Activated T-cell treated with anti-CD3 and anti-CD28 coated beads, Interleukin-2, amount 50 U/mL, for 4 hours (primary cell): Measurements from ENCODE around the gene ELP1. TPM values are rescaled to one million over a fixed set of nuclear protein-coding genes. Genes with fewer than 3 reads are reported as not detected.
"Not testable (repeated sequence)": the region's sequence is repeated elsewhere in the genome, so short reads cannot be mapped to it uniquely, and the experiment has no call there.

ENCODE experiments used
- ATAC-seq, 2 donors: fragments of 200-7000 bp; cut with Tn5 transposase; one replicate each; pipeline ENCODE4 v1.10.0; 2021
- DNase-seq: peaks from one replicate; pipeline ENCODE4 v3.0.0-alpha.2; 2020
- H3K27me3 Mint-ChIP-seq: one replicate; pipeline ENCODE4 v1.8.0; 2021; ENCODE audit warnings: low read depth, mixed read lengths
- H3K36me3 Mint-ChIP-seq: one replicate; pipeline ENCODE4 v1.8.0; 2022; ENCODE audit warnings: mixed read lengths; ENCODE audit not compliant: insufficient read depth
- H3K4me1 Mint-ChIP-seq: one replicate; pipeline ENCODE4 v1.8.0; 2021; ENCODE audit warnings: low read depth, mixed read lengths
- H3K4me3 Mint-ChIP-seq: one replicate; pipeline ENCODE4 v1.8.0; 2021; ENCODE audit warnings: mild to moderate bottlenecking, moderate library complexity, mixed read lengths
- H3K9me3 Mint-ChIP-seq: one replicate; pipeline ENCODE4 v1.8.0; 2021; ENCODE audit warnings: mixed read lengths
- total RNA-seq, 3 donors: library from RNA; stranded (reverse); gene quantifications; one replicate each; pipeline ENCODE4 v1.2.1, GENCODE V29; 2021

The ELP1 gene
- total RNA-seq, 3 donors from 2014 or later, result 30.1 to 33.2 (median 32.8) TPM

DNA sequence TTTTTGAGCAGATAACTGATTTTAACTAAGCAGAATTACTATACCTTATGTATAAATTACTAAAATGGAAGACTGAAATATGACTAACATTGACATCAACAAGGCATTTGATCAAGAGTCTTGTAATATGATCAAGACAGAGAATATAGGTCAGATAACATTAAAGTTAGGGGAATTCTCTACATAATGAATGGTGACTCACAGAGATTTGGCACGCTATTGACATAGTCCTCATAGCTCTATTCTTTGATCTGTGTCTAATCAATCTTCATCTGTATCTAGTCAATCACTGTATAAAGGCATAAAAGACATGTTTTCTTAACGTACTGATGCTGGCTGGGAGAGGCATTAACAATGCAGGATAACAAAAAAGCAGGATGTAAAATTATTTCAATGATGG is 17.7 kb upstream of the ELP1 start:
- ATAC-seq (no peak), DNase-seq (no peak)
- Mint-ChIP-seq H3K4me1 (peaks cover 2% of the 10 kb centered on the region), H3K36me3 (no peaks in the 10 kb centered on the region), H3K4me3 (no peak overlapping the region), H3K27me3 (no peaks in the 10 kb centered on the region), H3K9me3 (no peaks in the 10 kb centered on the region)

DNA sequence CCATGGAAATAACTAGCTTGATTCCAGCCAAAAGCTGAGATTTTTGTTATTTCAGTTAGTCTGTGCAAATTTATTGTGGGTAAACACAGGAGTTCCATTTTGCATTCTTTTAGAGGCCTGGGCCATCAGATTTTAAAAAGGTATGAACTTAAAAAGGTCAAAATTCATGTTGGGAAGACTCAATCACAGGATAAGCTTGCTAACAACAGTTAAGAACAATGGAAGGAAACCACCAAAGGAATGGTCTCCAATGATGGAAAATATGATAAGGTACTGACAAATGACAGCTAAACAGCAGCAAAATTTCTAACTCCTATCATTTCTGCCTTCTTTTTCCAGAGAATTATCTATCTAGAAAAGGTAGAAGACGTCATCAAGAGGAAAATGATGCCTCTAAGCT is 16.2 kb upstream of the ELP1 start:
- H3K4me1 Mint-ChIP-seq, result peaks cover 2% of the 10 kb centered on the region
- DNase-seq (no peak), ATAC-seq (no peak)
- H3K4me3 Mint-ChIP-seq, result no peak overlapping the region
- H3K27me3 Mint-ChIP-seq, result no peaks in the 10 kb centered on the region
- H3K36me3 Mint-ChIP-seq, result no peaks in the 10 kb centered on the region
- H3K9me3 Mint-ChIP-seq, result no peaks in the 10 kb centered on the region

DNA sequence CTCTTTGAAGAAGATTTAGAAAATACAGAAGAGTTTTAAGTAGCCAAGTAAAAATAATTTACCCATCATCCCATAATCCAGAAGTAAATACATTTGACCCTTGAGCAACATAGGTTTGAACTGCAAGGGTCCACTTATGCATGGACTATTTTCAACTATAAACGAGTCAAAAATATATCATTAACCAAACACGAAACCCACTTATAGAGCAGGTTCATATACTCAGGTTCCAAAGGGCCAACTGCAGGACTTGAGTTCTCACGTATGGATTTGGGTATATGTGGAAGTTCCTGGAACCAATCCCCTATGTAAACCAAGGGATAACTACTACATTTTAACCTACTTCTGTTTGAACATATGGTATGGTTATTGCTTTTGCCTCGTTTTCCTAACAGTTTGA is 6.1 kb upstream of the ELP1 start:
- peaks cover 5% of the 10 kb centered on the region for H3K4me1 Mint-ChIP-seq
- no peaks in the 10 kb centered on the region for H3K27me3 Mint-ChIP-seq
- DNase-seq (no peak), ATAC-seq (no peak)
- H3K9me3 Mint-ChIP-seq, result no peaks in the 10 kb centered on the region
- H3K36me3 Mint-ChIP-seq, result peaks cover 4% of the 10 kb centered on the region
- no peak overlapping the region for H3K4me3 Mint-ChIP-seq

DNA sequence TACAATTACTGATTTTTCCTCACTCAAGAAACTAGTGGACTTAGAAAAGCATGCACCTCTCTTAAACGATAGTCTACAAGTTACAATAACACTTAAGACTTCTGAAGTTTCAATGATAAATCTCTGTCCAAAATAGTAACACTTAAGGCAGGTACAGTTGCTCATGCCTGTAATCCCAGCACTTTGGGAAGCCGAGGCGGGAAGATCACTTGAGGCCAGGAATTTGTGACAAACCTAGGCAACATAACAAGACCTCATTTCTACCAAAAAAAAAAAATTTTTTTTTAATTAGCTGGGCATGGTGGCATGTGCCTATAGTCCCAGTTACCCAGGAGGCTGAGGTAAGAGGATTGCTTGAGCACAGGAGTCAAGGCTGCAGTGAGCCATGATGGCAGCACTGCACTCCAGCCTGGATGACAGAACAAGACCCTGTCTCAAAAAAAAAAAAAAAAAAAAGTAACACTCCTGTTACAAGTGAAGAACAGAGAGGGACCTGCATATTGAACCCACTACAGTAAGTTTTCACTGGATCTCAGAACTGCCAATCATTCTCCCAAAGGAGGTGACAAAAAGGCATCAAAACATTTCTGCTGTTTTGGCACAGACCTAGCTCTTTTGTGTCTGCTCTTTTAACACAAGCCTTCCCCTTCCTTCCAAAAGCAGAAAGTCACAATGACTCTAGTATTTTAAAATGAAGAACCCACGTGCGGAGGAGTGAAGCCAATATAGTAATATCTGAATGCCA is 3.8 kb upstream of the ELP1 start:
- Mint-ChIP-seq H3K4me3 (no peak overlapping the region), H3K36me3 (peaks cover 5% of the 10 kb centered on the region), H3K27me3 (no peaks in the 10 kb centered on the region), H3K4me1 (peaks cover 19% of the 10 kb centered on the region), H3K9me3 (no peaks in the 10 kb centered on the region)
- DNase-seq (no peak), ATAC-seq (no peak)

DNA sequence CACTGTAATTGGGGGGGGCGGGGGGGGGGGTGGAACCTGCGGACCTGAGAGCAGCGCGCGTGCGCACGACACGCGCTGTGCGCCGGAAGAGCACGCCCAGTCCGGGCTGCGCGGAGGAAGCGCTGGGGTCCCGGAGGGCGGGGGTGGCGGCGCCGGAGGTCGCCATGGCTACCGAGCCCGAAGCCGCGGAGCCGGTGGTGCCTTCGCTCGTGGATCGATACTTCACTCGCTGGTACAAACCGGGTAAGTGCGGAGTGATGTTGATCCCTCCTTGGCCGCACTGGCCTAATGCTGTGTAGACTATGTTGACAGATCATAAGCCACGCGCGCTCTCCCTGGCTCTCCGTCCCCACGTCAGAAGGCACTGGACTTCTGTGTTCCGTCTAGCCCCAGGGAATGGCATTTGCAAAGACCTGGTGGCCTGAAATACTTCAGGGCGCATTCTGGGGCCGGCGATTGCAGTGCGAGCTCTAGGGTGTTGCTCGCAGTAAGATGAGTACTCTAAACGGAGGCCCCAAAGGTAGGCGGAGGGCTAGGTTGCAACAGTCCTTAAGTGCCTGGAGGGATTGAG is 484 bp upstream of the ELP1 start, which contains the start of gene ABITRAM:
ABITRAM (plus strand) TSS at position 78 of the 571 bp plus-strand sequence; CDS start at position 165, 87 bp downstream.
- Mint-ChIP-seq H3K36me3 (peaks cover 10% of the 10 kb centered on the region), H3K27me3 (no peaks in the 10 kb centered on the region), H3K9me3 (no peaks in the 10 kb centered on the region), H3K4me3 (peak within 1 kb of the TSS; percentile 98), H3K4me1 (peaks cover 32% of the 10 kb centered on the region)
- peak; percentile 86 to 88 for ATAC-seq
- DNase-seq, result peak; percentile 70

DNA sequence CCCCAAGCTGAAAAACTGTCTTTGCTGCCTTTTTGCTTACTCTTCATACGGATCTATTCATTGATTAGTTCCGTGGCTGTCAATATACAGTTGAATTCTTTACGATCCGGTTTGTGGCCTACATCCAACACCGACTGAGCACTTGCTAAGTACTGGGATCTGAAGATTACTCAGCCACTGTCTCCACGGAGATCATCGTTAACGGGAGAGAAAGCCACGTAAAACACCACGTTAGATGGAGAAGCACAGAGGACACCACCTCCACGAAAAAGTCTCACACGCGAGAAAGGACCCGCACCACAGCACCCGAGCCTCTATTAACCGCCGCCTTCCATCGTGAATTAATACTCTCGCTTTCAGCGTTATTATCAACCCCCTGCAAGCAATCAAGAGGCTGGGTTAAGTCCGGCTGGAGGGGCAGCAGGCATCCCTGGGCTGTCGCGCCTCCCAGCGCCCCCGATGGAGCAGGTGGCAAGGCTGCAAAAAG is 650 bp downstream of the ELP1 start:
- peaks cover 19% of the 10 kb centered on the region for H3K36me3 Mint-ChIP-seq
- no peaks in the 10 kb centered on the region for H3K27me3 Mint-ChIP-seq
- ATAC-seq (peak in 1 of 2 donors; percentile 0), DNase-seq (no peak)
- H3K9me3 Mint-ChIP-seq, result no peaks in the 10 kb centered on the region
- H3K4me3 Mint-ChIP-seq, result peak overlapping the region; percentile 98
- peaks cover 33% of the 10 kb centered on the region for H3K4me1 Mint-ChIP-seq

DNA sequence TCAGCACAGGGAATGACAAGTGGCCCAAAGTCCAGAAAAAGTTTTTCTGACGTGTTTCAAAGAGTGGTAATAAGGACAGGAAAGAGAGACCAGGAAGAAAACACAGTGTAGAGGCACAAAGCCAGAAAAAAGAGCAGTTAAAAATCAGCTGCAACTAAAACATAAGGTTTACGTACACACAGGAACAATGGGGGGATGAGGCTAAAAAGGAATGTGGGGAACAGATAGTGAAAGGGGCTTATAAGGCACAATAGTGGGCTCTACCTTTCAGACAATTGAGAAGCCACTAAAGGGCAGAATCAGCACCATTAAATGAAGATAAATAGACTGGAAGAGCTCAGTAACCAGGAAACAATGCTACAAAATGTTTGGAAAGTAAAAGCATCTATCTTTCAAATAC is 5.5 kb downstream of the ELP1 start:
- H3K36me3 Mint-ChIP-seq, result peaks cover 49% of the 10 kb centered on the region
- H3K9me3 Mint-ChIP-seq, result no peaks in the 10 kb centered on the region
- H3K27me3 Mint-ChIP-seq, result no peaks in the 10 kb centered on the region
- no peak overlapping the region for H3K4me3 Mint-ChIP-seq
- no peak for ATAC-seq
- no peak for DNase-seq
- peaks cover 22% of the 10 kb centered on the region for H3K4me1 Mint-ChIP-seq

DNA sequence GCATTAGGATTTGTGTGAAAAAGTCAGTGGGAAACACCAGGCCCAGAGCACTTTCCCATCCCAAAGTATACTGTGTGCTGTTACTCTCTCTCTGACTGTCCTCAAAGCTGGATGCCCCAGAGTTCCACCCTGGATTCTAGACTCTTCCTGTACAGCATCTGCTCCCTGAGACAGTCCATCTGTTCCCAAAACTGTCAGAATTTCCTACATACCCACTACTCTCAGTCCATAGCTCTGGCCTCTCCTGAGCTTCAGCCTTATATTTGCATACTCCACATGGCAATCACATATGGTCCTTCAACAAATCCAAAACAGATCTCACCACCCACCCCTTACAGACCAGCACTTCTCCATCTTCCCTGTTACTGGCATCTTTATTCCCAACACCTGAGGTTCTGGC is 9.5 kb downstream of the ELP1 start:
- Mint-ChIP-seq H3K9me3 (no peaks in the 10 kb centered on the region), H3K27me3 (no peaks in the 10 kb centered on the region), H3K4me1 (peaks cover 3% of the 10 kb centered on the region), H3K36me3 (peaks cover 60% of the 10 kb centered on the region), H3K4me3 (no peak overlapping the region)
- DNase-seq (no peak), ATAC-seq (no peak)

DNA sequence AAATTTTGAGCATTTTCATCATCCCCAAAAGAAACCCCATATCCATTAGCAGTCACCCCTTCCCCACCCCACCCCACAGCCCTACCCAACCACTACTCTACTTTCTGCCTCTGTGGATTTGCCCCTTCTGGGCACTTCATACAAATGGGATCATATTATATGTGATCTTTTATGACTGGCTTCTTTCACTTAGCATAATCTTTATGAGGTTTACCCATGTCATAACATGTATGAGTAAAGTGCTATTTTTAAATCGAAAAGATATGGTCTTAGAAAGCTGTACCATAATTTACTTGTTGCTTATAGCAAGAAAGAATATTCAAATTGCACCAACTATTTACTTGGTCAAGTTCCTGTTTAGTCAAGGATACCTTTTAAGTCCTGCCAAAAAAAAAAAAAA is 12.7 kb downstream of the ELP1 start:
- H3K36me3 Mint-ChIP-seq, result peaks cover 52% of the 10 kb centered on the region
- H3K9me3 Mint-ChIP-seq, result no peaks in the 10 kb centered on the region
- no peaks in the 10 kb centered on the region for H3K27me3 Mint-ChIP-seq
- H3K4me3 Mint-ChIP-seq, result no peak overlapping the region
- ATAC-seq (no peak), DNase-seq (no peak)
- no peaks in the 10 kb centered on the region for H3K4me1 Mint-ChIP-seq

DNA sequence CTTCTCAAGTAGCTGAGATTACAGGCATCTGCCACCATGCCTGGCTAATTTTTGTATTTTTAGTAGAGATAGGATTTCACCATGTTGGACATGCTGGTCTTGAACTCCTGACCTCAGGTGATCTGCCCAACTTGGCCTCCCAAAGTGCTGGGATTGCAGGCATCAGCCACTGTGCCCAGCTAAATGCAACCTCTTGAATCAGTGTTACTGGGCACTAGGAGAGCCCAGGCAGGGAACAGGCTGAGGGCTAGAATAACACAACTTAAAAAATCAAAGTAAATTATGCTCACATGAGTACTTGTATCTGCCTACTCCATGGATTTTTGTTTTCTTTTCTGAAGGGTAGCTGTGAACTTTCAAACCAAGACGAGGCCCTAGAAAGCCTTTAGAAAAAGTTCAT is 13.5 kb downstream of the ELP1 start:
- ATAC-seq, H3K4me1 Mint-ChIP-seq, H3K4me3 Mint-ChIP-seq, DNase-seq, H3K9me3 Mint-ChIP-seq, H3K27me3 Mint-ChIP-seq: not testable (repeated sequence)
- H3K36me3 Mint-ChIP-seq, result peaks cover 55% of the 10 kb centered on the region

DNA sequence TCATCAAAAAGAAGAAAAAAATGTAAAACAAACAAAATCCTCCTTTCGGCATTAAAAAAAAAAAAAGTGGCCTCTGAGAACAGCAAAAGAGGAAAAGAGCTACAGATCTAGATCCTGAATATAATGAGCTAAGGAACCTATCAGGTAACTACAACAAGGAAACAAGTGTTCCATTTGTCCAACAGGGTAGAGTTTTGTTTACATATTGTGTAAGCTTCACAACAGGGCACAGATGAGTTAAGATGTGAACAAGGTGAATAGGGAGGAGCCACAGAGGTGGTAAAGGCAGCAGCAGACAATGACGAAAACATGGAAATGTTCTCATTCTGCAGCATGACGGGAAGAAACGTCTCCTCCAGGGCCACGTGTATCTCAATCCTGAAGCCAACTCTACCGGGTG is 14.4 kb downstream of the ELP1 start:
- ATAC-seq (no peak), DNase-seq (no peak)
- Mint-ChIP-seq H3K36me3 (peaks cover 48% of the 10 kb centered on the region), H3K27me3 (no peaks in the 10 kb centered on the region), H3K4me1 (no peaks in the 10 kb centered on the region), H3K4me3 (no peak overlapping the region), H3K9me3 (no peaks in the 10 kb centered on the region)

DNA sequence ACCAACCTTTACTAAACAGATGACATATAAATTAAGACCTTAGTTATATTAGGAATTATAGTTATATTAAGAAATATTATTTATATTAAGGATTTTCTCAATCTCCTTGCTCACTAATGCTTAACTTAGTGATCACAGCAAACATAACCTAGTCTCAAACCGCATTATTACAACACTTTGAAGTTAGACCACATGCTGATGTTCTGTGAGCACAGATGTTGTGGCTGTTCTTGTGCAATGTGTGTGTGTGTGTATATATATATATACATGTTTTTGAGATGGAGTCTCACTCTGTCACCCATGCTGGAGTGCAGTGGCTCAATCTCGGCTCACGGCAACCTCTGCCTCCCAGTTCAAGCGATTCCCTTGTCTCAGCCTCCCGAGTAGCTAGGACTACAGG is 20.5 kb downstream of the ELP1 start:
- no peak overlapping the region for H3K4me3 Mint-ChIP-seq
- H3K36me3 Mint-ChIP-seq, result peaks cover 41% of the 10 kb centered on the region
- ATAC-seq, result no peak
- no peaks in the 10 kb centered on the region for H3K9me3 Mint-ChIP-seq
- DNase-seq, result no peak
- no peaks in the 10 kb centered on the region for H3K27me3 Mint-ChIP-seq
- H3K4me1 Mint-ChIP-seq, result peaks cover 16% of the 10 kb centered on the region

DNA sequence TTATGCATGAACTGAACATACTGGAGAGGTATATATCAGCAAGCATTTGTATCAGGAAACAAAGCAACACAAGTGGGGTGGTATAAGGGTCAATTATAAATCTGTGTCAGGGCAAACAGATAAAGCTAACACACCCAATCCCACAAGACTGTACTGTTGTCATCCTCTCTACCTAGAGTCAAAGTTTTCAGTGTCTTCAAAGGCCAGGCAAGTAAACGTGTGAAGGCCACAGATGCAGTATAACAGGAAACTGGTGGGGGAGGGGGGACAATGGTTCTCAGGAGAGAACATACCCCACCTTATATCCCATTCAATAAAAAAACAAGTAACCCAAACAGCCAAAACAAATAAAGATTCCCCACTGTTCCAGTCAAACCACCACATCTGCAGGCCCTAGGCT is 22.1 kb downstream of the ELP1 start:
- Mint-ChIP-seq H3K4me3 (no peak overlapping the region), H3K36me3 (peaks cover 48% of the 10 kb centered on the region)

DNA sequence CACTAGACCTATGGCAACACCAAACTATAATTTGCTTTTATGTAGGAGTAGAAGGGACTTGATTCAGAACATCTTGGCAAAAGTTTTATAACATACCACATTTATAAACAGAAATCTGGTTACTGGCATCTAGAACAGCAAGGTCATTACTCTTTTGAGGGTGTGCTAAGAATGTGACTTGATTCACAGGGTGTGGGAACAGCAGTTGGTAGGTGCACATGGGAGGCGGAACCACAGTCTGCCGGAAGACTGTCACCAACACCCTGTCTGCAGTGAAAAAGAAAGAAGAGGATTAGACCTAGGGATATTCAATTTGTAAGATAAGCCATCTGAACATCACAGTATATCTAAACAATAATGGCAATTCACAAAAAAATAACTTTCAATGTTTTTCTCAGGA is 23.0 kb downstream of the ELP1 start:
- H3K9me3 Mint-ChIP-seq, result no peaks in the 10 kb centered on the region
- ATAC-seq (no peak), DNase-seq (no peak)
- no peak overlapping the region for H3K4me3 Mint-ChIP-seq
- peaks cover 16% of the 10 kb centered on the region for H3K4me1 Mint-ChIP-seq
- no peaks in the 10 kb centered on the region for H3K27me3 Mint-ChIP-seq
- H3K36me3 Mint-ChIP-seq, result peaks cover 50% of the 10 kb centered on the region

More for the DNA sequence above, 22.1 kb downstream of the ELP1 start:
- DNase-seq (no peak), ATAC-seq (no peak)
- Mint-ChIP-seq H3K4me1 (peaks cover 16% of the 10 kb centered on the region), H3K27me3 (no peaks in the 10 kb centered on the region), H3K9me3 (no peaks in the 10 kb centered on the region)

DNA sequence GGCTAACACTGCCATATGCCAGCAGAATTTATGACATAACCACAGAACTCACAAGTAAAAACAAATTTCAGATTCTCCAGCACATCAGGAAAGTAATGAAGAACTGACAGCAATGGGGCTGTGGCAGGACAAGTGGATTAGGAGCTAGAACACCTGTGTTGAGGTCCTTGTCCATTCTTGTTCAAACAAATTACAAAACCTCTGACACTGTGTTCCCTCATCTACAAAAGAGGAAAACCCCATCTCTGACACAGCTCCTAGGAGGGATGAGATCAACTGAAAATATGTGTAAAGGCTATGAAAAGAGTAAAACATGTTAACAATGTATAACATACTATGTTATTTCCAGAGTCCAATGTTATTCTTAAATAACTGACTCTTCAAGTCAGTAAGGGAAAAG is 23.5 kb downstream of the ELP1 start:
- H3K27me3 Mint-ChIP-seq, result no peaks in the 10 kb centered on the region
- peaks cover 47% of the 10 kb centered on the region for H3K36me3 Mint-ChIP-seq
- H3K4me1 Mint-ChIP-seq, result peaks cover 16% of the 10 kb centered on the region
- DNase-seq (no peak), ATAC-seq (no peak)
- no peaks in the 10 kb centered on the region for H3K9me3 Mint-ChIP-seq
- no peak overlapping the region for H3K4me3 Mint-ChIP-seq
